ENCODE results near the gene NPY4R2.
"Not testable (repeated sequence)": the region's sequence is repeated elsewhere in the genome, so short reads cannot be mapped to it uniquely, and the experiment has no call there.

NPY4R2 gene

GRCh38 chr10:47918475-47918874, at the start of gene NPY4R2:
Gene NPY4R2, plus strand, starts transcription at chr10:47918662. Its CDS starts 3,326 bp downstream, at chr10:47921988.
- CTCF ChIA-PET; H3K4me3 ChIP-seq (ENCODE audit: low read depth, low read length); H3K27ac ChIP-seq (ENCODE audit: extremely low read depth, low read depth, low read length); H3K36me3 ChIP-seq (ENCODE audit: control insufficient read depth in 2 of 2, insufficient read depth in 1 of 2, low read length in 2 of 2); H3K9me3 ChIP-seq (ENCODE audit: control insufficient read depth, insufficient read depth, low read depth, low read length); POLR2A ChIA-PET; H3K4me1 ChIP-seq (ENCODE audit: control insufficient read depth, insufficient read depth, low read length): not testable (repeated sequence)

- H3K27ac ChIP-seq (ENCODE audit: extremely low read depth, low read depth, low read length); H3K4me1 ChIP-seq (ENCODE audit: control insufficient read depth, insufficient read depth, low read length); CTCF ChIA-PET; H3K36me3 ChIP-seq (ENCODE audit: control insufficient read depth in 2 of 2, insufficient read depth in 1 of 2, low read length in 2 of 2); POLR2A ChIA-PET; H3K9me3 ChIP-seq (ENCODE audit: control insufficient read depth, insufficient read depth, low read depth, low read length); H3K4me3 ChIP-seq (ENCODE audit: low read depth, low read length): not testable (repeated sequence)
Observed at GRCh38 chr10:47870887-47871286, 47.6 kb upstream of the NPY4R2 start.

DNA sequence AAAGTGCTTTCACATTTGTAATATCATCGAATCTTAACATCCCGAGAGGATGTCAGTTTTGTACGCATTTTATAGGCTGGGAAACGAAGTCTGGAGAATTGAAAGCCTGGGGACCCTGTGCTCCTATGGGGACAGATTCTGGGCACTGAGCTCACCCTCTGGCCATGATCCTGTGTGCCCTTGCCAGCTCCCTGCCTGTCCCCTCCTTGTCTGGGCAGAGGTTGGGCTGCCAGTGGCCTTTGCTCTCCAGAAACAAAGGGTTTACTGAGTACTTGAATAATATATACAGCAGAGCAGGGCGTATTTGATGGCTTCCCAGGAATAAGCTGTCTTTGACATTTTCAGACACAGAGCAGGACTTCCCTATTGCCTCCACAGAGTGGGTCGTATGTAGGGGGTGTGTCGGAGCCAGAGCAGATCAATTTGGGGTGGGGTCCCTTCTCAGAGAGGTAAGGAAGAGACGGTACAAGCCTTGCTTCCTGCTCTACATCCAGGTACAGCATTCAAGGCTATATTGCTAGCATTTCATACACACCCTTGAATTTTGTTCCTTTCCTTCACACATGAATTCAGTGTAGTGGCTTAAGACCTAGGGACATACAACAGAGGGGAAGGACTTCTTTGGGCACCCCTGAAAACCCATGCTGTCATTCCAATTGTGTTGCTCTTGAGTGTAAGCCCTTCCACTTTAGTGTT, 46.8 kb upstream of the NPY4R2 start:
- H3K9me3 ChIP-seq (ENCODE audit: control insufficient read depth, insufficient read depth, low read depth, low read length); CTCF ChIA-PET; H3K27ac ChIP-seq (ENCODE audit: extremely low read depth, low read depth, low read length); H3K4me3 ChIP-seq (ENCODE audit: low read depth, low read length); POLR2A ChIA-PET; H3K4me1 ChIP-seq (ENCODE audit: control insufficient read depth, insufficient read depth, low read length); H3K36me3 ChIP-seq (ENCODE audit: control insufficient read depth in 2 of 2, insufficient read depth in 1 of 2, low read length in 2 of 2): not testable (repeated sequence)

- H3K4me1 ChIP-seq (ENCODE audit: control insufficient read depth, insufficient read depth, low read length); H3K36me3 ChIP-seq (ENCODE audit: control insufficient read depth in 2 of 2, insufficient read depth in 1 of 2, low read length in 2 of 2); CTCF ChIA-PET; POLR2A ChIA-PET; H3K4me3 ChIP-seq (ENCODE audit: low read depth, low read length); H3K27ac ChIP-seq (ENCODE audit: extremely low read depth, low read depth, low read length); H3K9me3 ChIP-seq (ENCODE audit: control insufficient read depth, insufficient read depth, low read depth, low read length): not testable (repeated sequence)
Observed at GRCh38 chr10:47872236-47872635, 46.2 kb upstream of the NPY4R2 start.

DNA sequence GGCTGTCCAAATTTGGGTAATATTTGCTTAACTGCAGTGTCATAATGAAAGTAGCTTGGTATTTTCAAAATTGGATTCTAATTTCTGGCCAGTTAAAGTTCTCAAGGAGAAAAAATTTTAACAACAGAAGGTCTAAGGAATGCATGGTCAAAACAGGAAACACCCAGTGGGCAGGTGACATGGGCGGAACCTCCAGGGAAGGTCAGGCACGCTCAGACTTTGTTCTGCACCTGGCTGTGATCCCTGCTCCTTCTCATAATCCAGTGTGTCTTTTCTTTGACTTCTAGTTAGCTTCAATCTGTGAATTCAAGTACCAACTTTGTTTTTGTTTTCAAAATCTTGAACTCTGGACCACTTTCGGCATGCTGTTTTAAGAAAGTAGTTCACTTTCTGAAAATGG, 34.2 kb upstream of the NPY4R2 start:
- H3K4me1 ChIP-seq (ENCODE audit: control insufficient read depth, insufficient read depth, low read length); H3K9me3 ChIP-seq (ENCODE audit: control insufficient read depth, insufficient read depth, low read depth, low read length); H3K27ac ChIP-seq (ENCODE audit: extremely low read depth, low read depth, low read length); POLR2A ChIA-PET; H3K36me3 ChIP-seq (ENCODE audit: control insufficient read depth in 2 of 2, insufficient read depth in 1 of 2, low read length in 2 of 2); CTCF ChIA-PET; H3K4me3 ChIP-seq (ENCODE audit: low read depth, low read length): not testable (repeated sequence)

DNA sequence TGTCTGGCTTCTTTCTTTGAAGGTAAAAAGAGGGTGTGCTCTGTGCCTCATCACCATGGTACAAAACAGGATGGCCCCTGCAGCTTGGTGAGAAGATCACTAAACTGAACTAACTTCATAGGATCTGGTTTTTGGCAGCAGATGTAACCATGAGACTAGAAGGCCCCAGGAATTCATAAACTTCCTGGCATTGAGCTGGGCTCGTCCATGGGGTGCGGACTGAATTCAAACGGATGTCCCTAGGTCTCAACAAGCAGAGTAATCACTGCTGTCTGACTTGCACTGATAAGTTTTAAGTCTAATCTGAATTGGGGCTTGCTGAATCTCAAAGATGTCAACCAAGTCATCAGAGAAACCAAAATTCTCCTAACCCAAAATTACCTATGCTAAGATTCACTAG, 33.5 kb upstream of the NPY4R2 start:
- H3K27ac ChIP-seq (ENCODE audit: extremely low read depth, low read depth, low read length); CTCF ChIA-PET; H3K9me3 ChIP-seq (ENCODE audit: control insufficient read depth, insufficient read depth, low read depth, low read length); H3K4me3 ChIP-seq (ENCODE audit: low read depth, low read length); POLR2A ChIA-PET; H3K36me3 ChIP-seq (ENCODE audit: control insufficient read depth in 2 of 2, insufficient read depth in 1 of 2, low read length in 2 of 2); H3K4me1 ChIP-seq (ENCODE audit: control insufficient read depth, insufficient read depth, low read length): not testable (repeated sequence)

DNA sequence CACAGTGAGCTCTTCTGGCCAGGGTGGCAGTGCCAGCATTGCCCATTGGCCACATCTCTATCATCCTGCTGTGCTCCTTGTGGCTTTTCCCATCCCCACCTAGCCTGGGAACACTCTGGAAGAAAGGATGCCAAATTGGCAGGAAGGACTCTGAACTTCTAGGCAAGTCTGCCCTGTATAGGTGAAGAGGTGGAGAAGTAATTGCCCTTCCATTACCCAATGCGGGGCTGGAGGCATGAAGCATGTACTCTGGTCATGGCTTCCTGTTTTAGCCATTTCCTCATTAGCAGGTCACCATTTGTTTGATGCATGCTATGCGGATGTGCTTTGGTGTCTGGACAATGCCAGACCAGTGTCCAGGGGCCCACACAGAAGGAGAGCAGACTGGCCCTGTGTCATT, 32.1 kb upstream of the NPY4R2 start:
- H3K4me1 ChIP-seq (ENCODE audit: control insufficient read depth, insufficient read depth, low read length); H3K9me3 ChIP-seq (ENCODE audit: control insufficient read depth, insufficient read depth, low read depth, low read length); CTCF ChIA-PET; H3K27ac ChIP-seq (ENCODE audit: extremely low read depth, low read depth, low read length); POLR2A ChIA-PET; H3K4me3 ChIP-seq (ENCODE audit: low read depth, low read length); H3K36me3 ChIP-seq (ENCODE audit: control insufficient read depth in 2 of 2, insufficient read depth in 1 of 2, low read length in 2 of 2): not testable (repeated sequence)

DNA sequence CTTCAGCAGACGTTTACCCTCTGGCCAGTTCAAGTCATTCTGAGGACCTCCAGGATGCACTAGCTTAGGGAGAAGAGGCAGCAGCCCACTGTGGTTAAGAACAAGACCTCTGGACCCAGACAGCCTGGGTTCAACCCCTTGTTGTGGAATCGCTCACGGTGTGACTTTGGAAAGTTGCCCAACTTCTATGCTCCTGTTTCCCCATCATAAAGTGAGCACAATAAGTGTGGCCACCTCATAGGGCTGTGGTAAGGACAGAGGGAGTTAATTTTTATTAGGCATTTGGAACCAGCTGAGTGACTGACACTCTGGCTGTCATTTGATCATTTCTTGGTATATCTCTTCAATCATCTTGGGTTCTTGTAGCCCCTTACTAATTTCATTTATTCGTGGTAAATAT, 31.6 kb upstream of the NPY4R2 start:
- CTCF ChIA-PET; H3K36me3 ChIP-seq (ENCODE audit: control insufficient read depth in 2 of 2, insufficient read depth in 1 of 2, low read length in 2 of 2); H3K4me3 ChIP-seq (ENCODE audit: low read depth, low read length); H3K9me3 ChIP-seq (ENCODE audit: control insufficient read depth, insufficient read depth, low read depth, low read length); H3K27ac ChIP-seq (ENCODE audit: extremely low read depth, low read depth, low read length); POLR2A ChIA-PET; H3K4me1 ChIP-seq (ENCODE audit: control insufficient read depth, insufficient read depth, low read length): not testable (repeated sequence)

- H3K9me3 ChIP-seq (ENCODE audit: control insufficient read depth, insufficient read depth, low read depth, low read length); H3K4me1 ChIP-seq (ENCODE audit: control insufficient read depth, insufficient read depth, low read length); H3K36me3 ChIP-seq (ENCODE audit: control insufficient read depth in 2 of 2, insufficient read depth in 1 of 2, low read length in 2 of 2); POLR2A ChIA-PET; CTCF ChIA-PET; H3K4me3 ChIP-seq (ENCODE audit: low read depth, low read length); H3K27ac ChIP-seq (ENCODE audit: extremely low read depth, low read depth, low read length): not testable (repeated sequence)
Observed at GRCh38 chr10:47890737-47891136, 27.7 kb upstream of the NPY4R2 start.

DNA sequence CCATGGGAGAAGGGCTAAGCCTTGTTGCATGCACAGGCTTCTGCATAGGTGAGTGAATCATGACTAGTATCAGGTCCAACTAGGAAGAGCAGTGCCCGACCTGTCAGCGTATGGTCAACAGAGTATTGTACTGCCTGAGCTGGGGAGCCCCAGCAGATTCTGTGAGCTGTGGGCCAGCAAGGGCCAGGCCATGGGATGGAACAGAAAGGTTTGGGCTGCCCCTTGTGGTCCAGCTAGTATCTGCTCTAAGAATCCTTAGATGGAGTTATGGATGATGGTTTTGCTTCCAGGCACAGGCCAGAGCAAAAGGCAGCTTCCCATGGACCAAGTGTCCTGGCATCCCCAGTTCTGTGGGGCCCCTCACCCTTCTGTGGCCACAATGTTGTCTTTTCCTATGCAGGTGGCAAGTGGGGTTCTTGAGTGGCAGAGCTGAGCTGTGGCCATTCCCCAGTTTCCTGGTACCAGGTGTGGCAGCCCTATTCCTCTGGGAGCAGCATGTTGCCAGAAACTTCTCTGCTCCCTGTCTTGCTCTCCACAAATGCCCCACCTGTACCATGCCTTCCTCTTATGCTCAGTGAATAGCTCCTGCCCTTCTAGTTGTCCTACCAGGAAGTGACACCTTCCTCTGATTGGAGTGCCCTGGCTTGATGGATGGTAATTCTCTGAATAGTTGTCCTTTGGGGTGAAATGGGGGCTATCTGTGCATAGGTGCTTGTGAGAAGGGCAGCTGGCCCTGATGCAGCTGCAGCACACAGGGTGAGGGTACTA, 25.8 kb upstream of the NPY4R2 start:
- CTCF ChIA-PET; H3K4me3 ChIP-seq (ENCODE audit: low read depth, low read length); H3K27ac ChIP-seq (ENCODE audit: extremely low read depth, low read depth, low read length); H3K9me3 ChIP-seq (ENCODE audit: control insufficient read depth, insufficient read depth, low read depth, low read length); H3K4me1 ChIP-seq (ENCODE audit: control insufficient read depth, insufficient read depth, low read length); H3K36me3 ChIP-seq (ENCODE audit: control insufficient read depth in 2 of 2, insufficient read depth in 1 of 2, low read length in 2 of 2); POLR2A ChIA-PET: not testable (repeated sequence)

Data from HEK293 (cell line).